HG03025 (cell line): ENCODE measurements around the gene SWSAP1.
"Not testable (repeated sequence)": the region's sequence is repeated elsewhere in the genome, so short reads cannot be mapped to it uniquely, and the experiment has no call there.

ENCODE experiments used
- ATAC-seq: cut with Tn5 transposase; IDR thresholded peaks from one replicate; pipeline ENCODE4 v1.9.1; 2021; ENCODE audit warnings: mild to moderate bottlenecking, moderate library complexity; ENCODE audit not compliant: unreplicated experiment, low FRiP score

Gene SWSAP1

DNA sequence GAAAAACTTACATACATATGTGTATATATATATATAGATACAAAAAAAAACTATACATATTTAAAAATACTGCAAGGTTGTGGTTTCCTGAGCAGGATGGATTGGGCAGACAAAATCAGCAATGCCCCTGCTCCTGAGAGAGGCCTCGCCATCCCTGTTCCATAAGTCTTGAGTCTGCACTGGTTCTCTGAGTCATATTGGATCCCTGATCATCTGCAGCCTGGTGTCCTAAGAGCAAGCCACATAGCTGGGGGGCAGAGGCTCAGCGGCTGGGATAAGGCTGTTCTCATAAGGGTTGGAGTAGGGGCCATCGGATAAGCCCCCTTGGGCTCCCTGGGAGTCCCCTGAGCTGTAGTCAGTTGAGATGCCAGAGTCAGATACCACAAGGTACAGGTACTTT, 3.3 kb downstream of the SWSAP1 start:
- ATAC-seq: no peak

DNA sequence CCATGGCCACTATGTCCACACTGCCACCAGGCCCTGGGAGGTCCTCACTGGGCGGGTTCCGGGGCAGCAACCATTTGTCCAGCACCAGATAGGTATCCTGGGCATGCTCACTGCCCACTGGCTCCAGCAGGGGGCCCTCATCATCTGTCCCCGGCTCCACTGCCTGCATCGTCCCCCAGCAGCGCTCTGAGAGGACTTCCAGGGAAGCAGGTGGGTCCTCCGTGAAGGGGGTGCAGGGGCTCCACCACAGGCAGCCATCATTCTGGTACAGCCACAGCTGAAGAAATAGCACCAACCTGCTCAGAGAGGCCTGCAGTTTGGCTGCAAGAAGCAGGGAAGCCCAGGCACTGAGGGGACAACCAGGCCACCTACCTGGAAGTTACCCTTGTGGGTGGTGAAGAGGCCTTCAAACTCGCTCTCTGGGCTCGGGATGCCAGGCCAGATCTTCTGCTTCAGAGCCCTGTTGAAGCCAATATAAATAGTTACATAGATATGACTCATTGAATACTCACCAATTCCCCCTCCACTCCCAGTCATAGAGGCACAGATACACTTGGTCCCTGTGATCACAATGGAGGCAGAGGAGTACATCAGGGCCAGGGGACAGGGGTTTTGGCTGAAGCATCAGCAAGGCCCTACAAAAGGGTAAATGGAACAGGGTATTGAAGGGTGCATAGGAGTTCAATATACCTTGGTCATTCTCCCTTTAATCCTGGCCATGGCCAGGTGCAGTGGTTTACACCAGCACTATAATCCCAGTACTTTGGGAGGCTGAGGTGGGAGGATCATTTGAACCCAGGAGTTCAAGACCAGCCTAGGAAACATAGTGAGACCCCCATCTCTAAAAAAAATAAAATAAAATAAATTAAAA, 4.1 kb downstream of the SWSAP1 start:
- ATAC-seq: no peak

DNA sequence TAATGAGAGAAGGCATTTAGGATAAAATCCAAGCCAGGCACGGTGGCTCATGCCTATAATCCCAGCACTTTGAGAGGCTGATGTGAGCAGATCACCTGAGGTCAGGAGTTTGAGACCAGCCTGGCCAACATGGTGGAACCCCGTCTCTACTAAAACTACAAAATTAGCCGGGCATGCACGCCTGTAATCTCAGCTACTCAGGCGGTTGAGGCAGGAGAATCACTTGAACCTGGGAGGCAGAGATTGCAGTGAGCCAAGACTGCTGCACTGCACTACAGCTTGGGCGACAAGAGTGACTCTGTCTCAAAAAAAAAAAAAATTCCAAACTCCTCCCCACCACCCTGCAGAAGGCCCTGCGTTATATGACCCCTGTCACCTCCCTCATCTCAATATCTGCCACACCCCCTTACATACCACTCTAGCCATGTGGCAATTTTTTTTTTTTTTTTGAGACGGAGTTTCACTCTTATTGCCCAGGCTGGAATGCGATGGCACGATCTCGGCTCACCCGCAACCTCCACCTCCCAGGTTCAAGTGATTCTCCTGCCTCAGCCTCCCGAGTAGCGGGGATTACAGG, 4.9 kb downstream of the SWSAP1 start:
- not testable (repeated sequence) for ATAC-seq

DNA sequence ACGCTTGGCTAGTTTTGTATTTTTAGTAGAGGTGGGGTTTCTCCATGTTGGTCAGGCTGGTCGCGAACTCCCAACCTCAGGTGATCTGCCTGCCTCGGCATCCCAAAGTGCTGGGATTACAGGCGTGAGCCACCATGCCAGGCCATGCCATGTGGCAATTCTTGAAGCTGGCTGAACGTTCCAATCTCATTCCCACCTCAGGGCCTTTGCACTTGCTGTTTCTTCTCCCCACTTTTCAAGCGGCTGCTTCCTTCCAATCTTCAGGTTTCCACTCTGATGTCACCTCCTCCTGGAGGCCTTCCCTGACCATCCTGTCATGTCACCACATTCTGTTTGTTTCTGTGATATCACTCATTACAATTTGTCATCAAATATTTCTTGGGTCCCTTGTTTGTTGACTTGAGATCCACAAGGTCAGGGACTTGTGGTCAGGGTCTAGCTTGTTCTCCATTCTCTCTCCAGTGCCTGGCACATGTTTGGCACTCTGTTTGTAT, 5.4 kb downstream of the SWSAP1 start:
- ATAC-seq: no peak

DNA sequence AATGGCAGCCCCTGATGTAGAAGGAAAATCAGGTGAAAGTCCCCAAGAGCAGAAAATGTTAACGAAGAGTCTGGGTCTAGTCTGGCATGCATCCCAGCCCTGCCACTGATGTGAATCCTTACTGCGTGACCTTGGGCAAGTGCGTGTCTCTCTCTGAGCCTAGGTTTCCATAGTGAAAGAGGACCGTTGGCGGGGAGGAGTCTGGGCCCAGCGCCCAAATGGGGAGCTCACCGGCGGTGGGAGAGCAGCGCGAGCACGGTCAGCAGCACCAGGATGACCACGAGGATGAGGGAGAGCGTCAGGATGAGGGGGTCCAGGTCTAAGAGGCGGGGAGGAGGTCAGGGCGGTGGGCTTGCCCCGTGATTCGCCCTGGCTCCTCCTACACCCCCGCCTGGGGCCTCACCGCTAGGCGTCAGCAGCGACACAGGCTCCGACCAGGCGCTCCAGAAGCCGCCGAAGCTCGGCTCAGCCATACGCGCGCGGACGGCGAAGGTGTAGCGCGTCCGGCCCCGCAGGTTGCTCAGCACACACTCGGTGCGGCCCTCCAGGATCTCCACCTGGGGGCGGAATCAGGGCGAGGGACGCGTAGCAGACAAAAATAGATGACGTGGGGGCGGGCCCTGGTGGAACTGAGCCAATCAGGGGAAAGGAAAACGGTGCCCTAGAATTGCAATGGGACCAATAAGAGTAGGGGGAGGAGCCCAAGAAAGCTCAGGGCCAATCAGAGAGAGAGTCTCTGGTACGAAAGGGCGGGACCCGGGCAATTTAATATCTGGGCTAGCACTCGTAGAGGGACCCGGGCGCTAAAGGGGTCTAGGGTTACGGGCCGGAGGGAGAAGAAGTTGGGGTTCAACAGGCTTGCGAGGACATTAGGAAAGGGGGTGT, 6.4 kb downstream of the SWSAP1 start:
- peak; percentile 67 for ATAC-seq

DNA sequence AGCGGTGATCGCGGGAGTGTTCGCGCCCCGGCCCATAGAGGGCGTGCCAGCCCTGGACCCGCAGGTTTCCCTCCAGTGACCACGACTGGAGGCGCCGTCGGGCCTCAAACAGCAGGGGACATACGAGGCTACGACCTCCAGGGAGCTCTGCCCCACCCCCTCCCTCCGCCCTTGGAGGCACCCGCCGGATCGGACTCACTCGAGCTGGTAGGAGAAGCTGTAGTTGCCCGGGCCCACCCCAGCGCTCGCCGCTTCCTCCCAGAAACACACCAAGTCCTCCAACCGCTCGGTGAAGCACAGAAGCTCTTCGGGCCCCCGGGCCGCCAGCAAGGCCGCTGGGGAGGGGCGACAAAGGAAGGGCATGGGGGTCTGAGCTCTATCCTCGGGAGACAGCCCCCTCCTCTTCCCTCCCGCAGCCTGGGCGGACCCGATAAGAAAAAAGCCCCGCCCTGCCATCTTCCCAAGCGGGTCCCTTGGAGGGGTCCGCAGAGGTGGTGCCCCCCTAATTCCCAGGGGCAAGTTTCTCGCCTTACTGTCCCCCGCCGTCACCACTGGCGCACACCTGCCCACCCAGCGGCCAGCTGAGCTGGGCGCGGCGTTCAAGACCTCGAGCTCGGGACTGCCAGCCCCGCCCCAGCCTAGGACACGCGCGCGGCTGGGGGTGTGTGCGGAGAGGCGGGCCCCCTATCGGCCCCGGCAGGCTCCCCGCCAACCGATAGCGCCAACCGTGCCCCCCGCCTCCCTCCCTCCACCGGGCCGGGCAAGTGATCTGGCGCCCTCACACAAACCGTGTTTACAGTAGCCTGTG, 8.6 kb downstream of the SWSAP1 start:
- no peak for ATAC-seq

DNA sequence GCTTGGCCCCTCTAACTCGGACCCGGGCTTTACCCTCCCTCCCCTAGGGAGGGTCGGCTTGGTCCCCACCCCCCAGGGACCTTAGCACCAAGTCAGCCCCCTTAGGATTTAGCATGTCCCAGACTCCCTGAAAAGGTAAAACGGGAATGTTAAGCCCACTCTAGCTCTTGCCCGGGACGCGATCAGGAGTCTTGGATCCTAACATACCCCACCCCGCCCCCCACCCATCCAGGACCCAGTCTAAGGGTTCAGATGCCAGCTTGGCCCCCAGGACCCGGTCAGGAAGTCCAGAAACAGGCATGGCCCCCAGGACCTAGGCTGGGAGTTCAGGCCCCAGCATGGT, 9.2 kb downstream of the SWSAP1 start:
- ATAC-seq: no peak

DNA sequence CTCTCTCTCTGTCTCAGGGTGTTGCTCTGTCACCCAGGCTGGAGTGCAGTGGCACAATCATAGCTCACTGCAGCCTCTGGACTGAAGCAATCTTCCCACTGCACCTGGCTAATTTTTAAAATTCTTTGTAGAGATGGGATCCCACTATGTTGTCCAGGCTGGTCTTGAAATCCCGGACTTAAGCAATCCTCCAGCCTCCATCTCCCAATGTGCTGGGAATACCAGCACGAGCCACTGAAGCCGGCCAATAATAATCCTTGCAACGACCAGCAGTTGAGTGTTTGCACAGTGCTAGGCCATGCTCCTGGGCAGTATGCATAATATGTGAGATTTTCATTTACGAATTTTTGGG, 10.3 kb downstream of the SWSAP1 start:
- no peak for ATAC-seq

DNA sequence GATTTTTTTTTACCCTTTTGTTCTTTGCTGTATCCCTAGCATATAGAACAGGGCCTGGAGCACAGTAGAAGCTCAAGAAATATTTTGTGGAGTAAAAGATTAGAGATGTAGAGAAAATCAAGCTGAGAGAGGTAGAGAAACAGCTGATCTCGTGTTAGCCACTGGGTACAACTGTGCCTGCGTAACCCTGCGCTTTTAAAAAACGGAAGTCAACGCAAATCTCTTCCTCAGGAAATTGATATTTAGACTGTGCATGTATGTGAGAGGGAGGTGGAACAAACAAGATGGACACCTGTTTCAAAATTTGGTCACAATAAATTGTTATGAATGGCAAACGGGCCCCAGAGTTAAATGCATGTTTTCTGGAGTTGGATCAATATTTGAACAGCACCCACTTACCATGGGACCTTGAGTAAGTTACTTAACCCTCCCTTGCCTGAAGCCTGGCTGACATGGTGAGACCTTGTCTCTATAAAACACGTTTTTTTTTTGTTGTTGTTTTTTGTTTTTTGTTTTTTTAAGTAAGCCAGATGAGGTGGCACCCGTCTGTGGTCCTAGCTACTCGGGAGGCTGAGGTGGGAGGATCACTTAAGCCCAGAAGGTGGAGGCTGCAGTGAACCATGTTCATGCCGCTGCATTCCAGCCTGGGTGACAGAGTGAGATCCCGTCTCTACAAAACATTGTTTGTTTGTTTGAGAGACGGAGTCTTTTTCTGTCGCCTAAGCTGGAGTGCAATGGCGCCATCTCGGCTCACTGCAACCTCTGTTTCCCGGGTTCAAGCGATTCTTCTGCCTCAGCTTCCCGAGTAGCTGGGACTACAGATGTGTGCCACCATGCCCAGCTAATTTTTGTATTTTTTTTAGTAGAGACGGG, 12.9 kb downstream of the SWSAP1 start:
- no peak for ATAC-seq

DNA sequence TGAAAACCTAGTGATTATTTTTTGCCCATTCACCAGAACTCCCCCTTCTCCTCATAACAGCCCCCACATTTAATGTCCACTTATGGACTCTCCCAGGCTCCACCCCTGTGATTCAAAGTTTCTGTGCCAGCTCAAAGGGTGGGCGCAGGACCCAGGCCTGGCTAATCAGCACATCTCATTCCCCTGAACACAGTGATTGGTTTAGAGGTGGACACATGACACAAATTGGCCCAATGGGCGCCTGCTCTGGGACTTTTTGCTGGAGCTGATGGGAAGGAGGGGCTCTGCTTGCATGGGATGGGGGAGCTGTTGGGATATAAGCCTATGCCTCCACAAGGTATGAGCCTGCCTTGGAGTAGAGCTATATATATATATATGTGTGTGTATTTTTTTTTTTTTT, 15.9 kb downstream of the SWSAP1 start:
- no peak for ATAC-seq

DNA sequence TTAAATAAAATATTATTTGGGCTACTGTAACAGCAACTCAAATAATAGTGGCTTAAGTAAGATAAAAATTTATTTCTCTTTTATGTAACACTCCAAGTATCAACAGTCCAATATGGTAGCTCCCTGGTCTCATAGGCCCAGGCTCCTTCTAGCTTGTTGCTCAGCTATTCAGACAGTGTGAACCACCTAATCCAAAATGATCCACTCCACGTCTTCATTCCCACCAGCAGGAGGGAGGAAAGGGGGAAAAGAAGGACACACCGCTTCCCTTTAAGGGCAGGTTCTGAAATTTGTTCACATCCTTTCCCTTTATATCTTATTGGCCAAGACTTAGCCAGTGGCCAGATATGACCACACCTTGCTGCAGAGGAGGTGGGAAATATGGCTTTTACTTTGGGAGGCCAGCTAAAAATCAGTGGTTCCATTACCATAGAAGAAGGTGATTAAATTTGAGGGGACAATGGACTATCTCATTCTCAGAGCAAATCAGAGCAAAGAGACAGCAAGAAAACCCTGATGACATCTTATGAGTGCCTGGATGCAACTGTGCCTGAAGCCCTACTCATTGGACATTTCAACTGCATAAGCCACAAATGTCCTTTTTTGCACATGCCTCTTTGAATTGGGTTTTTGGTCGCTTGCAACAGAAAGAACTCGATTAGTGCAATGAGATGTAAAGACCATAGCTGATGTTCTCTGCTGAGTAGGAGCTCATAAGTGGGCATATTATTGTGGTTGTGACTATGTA, 16.6 kb downstream of the SWSAP1 start:
- no peak for ATAC-seq

DNA sequence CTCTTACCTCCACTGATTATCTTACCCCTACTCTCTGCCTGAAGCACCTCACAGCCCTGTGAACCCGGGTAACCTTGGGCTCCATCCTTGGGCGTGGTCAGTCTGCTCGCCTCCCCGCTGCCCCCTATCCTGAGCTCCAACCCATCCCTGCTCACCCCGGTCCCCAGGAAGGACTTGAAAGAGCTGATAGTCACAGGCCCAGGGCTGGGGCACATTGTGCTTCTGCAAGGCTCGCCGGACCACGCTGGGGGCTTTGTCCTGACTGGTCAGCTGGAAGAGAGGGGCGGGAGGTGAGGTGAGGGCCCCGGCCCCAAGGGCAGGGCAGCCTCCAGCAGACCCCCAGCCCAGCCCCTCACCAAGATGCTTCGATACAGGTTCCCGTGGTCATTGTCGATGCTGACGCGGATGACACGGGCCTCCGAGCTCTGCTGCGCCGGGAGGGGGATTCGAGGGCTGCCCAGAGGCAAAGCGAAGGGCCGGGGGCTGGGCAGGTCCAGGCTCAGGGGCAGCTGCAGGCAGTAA, 22.7 kb downstream of the SWSAP1 start:
- ATAC-seq: no peak

DNA sequence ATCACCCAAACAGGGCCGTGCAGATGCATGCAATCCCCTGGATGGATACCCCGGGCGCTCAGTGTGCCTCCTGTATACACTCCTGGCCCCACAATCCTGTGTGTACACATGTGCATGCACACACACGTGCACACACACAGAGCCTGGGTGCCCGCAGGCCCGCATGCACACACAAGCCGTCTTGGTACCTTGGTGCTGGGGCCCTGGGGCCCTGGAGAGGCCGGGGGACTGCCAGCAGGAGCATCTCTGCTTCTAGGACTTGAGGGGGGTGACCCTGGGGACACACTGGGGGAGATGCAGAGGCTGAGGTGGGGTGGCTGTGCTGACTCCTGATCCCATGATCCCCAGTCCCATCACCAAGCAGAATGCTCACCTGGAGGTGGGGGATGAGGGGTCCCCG, 25.2 kb downstream of the SWSAP1 start:
- no peak for ATAC-seq

DNA sequence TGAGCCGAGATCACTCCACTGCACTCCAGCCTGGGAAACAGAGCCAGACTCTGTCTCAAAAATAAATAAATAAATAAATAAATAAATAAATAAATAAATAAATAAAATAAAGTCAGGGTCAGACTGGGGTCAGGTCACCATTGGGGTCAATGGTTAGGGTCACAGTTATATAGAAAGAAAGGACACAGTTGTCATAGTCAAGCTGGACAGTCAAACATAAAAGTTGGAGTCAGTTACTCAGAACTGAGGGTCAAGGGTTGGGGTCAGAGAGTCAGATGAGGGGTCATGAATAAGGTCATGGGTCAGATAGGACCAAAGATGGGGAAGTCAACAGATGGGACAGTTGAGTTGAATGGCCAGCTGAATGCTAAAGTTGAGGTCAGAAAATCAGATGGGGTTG, 26.3 kb downstream of the SWSAP1 start:
- no peak for ATAC-seq

DNA sequence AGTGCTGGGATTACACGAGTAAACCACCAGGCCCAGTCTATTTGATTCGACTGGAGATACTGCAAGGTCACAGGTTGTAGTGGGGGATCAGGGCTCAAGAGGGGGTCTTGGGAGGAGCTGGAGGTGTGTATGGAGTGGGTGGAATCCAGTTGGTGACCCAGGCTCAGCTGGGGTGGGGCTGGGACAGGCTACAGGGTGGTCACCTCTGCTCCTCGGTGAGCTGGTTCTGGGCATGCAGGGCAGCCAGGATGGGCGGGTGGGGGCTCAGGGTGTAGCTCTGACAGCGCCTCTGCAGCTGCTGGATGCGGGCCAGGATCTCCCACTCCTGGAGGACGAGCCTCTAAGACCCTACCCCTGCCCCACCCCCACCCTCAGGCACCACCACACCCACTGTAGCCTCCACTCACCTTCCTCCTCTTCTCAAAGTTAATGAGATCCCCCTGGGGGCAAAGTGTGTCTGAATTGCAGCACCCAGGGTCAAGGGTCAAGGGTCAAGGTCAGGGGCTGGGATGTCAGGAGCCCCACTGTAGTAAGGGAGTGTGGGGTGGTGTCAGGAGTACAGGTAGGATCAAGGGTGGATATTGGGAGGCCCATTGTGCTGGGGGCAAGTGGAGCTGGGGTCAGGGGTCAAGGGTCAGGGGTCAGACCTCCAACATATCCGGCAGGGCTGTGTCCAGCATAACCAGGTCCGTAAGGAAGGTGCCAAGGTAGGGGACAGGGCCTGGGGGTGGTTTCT, 27.5 kb downstream of the SWSAP1 start:
- ATAC-seq: no peak

DNA sequence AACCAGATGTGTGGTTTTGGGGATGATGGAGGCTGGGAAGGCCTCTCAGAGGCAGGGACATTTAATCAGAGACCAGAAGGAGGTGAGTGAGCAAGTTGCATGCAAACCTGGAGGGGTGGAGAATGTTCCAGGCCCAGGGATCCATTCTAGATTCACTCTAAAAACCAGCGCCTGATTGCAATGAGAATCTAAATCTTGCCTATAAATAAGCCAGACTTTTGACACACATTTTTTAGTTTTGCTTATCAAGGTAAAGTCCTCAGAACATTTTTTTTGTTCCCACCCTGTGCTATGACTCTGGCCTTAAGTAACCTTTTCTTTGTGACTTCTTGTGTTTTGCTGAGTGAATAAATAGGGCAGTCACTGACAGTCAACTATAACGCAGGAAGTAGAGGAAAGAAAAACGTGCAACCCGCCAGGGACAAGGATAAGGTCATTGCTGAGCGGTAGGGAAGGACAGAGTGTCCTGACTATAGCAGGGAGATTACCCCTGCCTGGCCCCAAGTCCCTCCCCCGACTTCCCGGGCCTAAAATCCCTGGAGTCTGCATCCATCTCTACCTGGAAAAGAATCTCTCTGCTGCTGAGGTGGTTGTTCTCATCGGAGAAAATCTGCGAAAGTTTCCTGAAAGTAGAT, 30.2 kb downstream of the SWSAP1 start:
- ATAC-seq: no peak

DNA sequence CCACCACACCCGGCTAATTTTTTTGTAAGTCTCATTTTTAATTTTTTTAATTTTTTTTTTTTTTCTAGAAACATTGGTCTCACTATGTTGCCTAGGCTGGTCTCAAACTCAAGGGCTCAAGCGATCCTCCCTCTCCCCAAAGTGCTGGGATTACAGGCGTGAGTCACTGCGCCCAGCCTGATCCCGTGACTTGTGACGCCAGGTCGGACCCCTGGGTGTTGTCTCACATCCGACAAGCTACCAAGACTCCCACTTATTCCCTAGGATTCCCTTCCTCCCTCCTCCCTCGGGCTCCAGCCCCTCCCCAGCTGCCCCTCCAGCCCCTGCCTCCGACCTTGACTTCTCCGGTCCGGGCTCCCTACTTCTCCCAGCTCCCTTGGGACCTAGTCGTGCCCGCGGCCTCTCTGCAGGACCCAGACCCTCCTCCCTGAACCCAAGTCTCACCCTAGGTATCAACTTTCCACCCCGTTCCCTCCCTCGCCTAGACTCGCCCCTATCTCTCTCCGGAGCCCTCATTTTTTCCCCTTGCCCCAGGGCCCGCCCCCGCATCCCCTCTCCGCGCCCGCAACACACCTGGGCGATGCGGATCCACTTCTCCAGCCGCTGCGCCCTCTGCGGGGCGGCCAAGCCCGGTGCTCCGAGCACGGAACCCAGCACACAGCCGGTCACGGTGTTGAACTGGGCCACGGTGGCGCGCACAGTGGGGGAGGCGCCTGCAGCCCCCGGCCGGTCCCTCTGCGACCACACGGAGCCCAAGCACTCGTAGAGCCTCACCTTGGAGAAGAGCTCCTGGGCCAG, 31.6 kb downstream of the SWSAP1 start:
- ATAC-seq: no peak
